Gastrocnemius medialis (tissue), 4 donors: ENCODE data around the gene MRC2. TPM values are rescaled to one million over a fixed set of nuclear protein-coding genes. Genes with fewer than 3 reads are reported as not detected.
"Not testable (repeated sequence)": the region's sequence is repeated elsewhere in the genome, so short reads cannot be mapped to it uniquely, and the experiment has no call there.

Source experiments
- ATAC-seq, 2 donors: fragments of 150-250 bp; one replicate each; pipeline ENCODE4 v1.9.1; 2016
- DNase-seq, 2 donors: peaks; one replicate each; pipeline ENCODE4 v3.0.0-alpha.2; 2019
- H3K27ac ChIP-seq, 4 donors: fragments of 200-600 bp; sonication (generic); 1 replicate in 1 of 4; 2 replicates in 3 of 4; pipeline ENCODE4 v1.5.1; 2016 to 2018; ENCODE audit warnings: mild to moderate bottlenecking in 2 of 4, moderate library complexity in 1 of 4
- H3K27me3 ChIP-seq, 3 donors: fragments of 200-600 bp; sonication (generic) in 2 of 3; 1 replicate in 1 of 3; 2 replicates in 2 of 3; pipeline versions ENCODE4 v1.5.1 to v1.6.0; 2016 to 2019; ENCODE audit warnings: mild to moderate bottlenecking in 1 of 3, moderate library complexity in 1 of 3
- H3K36me3 ChIP-seq, 2 donors: fragments of 200-600 bp; sonication (generic) in 1 of 2; one replicate each; pipeline ENCODE4 v1.5.1; 2017 to 2018
- H3K4me1 ChIP-seq, 2 donors: fragments of 200-600 bp; sonication (generic) in 1 of 2; one replicate each; pipeline ENCODE4 v1.5.1; 2016 to 2017; ENCODE audit warnings: mild to moderate bottlenecking in 2 of 2
- H3K4me3 ChIP-seq, 4 donors: fragments of 200-600 bp; sonication (generic) in 3 of 4; 1 replicate in 1 of 4; 2 replicates in 3 of 4; pipeline ENCODE4 v1.5.1; 2016 to 2019; ENCODE audit warnings: mild to moderate bottlenecking in 2 of 4
- H3K9me3 ChIP-seq, 3 donors: fragments of 200-600 bp; sonication (generic) in 2 of 3; 1 replicate in 1 of 3; 2 replicates in 2 of 3; pipeline ENCODE4 v1.5.1; 2016 to 2019
- CTCF ChIP-seq, 5 experiments: fragments of 450-650 bp in 3 of 5; fragments of 200-600 bp in 2 of 5; sonication (generic) in 2 of 5; IDR thresholded peaks in 4 of 5; conservative IDR thresholded peaks in 1 of 5; 1 replicate in 4 of 5; 2 replicates in 1 of 5; pipeline ENCODE4 v1.5.1; 2016 to 2019; ENCODE audit warnings: antibody characterized with exemption in 5 of 5, mild to moderate bottlenecking in 3 of 5, moderate library complexity in 3 of 5
- POLR2A ChIP-seq, 2 donors: fragments of 450-650 bp; IDR thresholded peaks; one replicate each; pipeline ENCODE4 v1.6.1; 2017; ENCODE audit warnings: antibody characterized with exemption in 2 of 2, mild to moderate bottlenecking in 2 of 2, moderate library complexity in 2 of 2
- in situ Hi-C, 4 donors: fragments of 200-750 bp; cut with MboI; loops; one replicate each; pipeline versions ENCODE4 v1.15.0 to v1.8.0; 2017; ENCODE audit warnings: low sequenced_read_pairs in 4 of 4
- intact Hi-C: fragments of 100-400 bp; cut with DNase I; formaldehyde crosslinking; loops from one replicate; pipeline ENCODE4 v1.15.1; 2023; ENCODE audit warnings: low total_unique reads
- total RNA-seq, 4 donors: library from RNA; depleted of rRNA; stranded (reverse); fragments of >200 nt; gene quantifications; one replicate each; pipeline versions ENCODE4 v1.1.0 to v1.2.3, GENCODE V29; 2016

MRC2 gene
- total RNA-seq, 4 donors from 2014 or later, result 4.8 to 15.0 (median 5.5) TPM

- in situ Hi-C loops, result loop anchor here in 1 of 4 donors (25.0 kb wide), 1 partner anchor 824 kb away; the partner anchor contains the start of gene KCNH6
- ATAC-seq, result no peak
- intact Hi-C loops, result no loop called here
Observed at GRCh38 chr17:62688398-62689160, 61.1 kb downstream of the MRC2 start.

GRCh38 chr17:62689441-62690167 is 62.1 kb downstream of the MRC2 start:
- H3K9me3 ChIP-seq, result no peaks in the 10 kb centered on the region
- no peak for DNase-seq
- no peak overlapping the region for H3K27ac ChIP-seq
- no peaks in the 10 kb centered on the region for H3K4me1 ChIP-seq
- in situ Hi-C loops, result loop anchor here in 2 of 4 donors (10.0 to 25.0 kb wide), 2 partner anchors 725 to 823 kb away; partner anchors contain the start of gene KCNH6 (in 1 of the 2)
- no peak for TF ChIP-seq POLR2A (IDR thresholded peaks at IDR 0.05)
- no peak for TF ChIP-seq CTCF (IDR thresholded peaks at IDR 0.05 in 4 of 5, conservative IDR thresholded peaks at IDR 0.05 in 1 of 5)
- no peaks in the 10 kb centered on the region for H3K27me3 ChIP-seq
- H3K4me3 ChIP-seq, result no peak overlapping the region
- ATAC-seq, result no peak
- intact Hi-C loops, result no loop called here
- no peaks in the 10 kb centered on the region for H3K36me3 ChIP-seq

More at GRCh38 chr17:62688398-62689160, 61.1 kb downstream of the MRC2 start:
- Histone ChIP-seq H3K27ac (no peak overlapping the region), H3K36me3 (no peaks in the 10 kb centered on the region), H3K27me3 (no peaks in the 10 kb centered on the region), H3K9me3 (no peaks in the 10 kb centered on the region), H3K4me3 (no peak overlapping the region), H3K4me1 (no peaks in the 10 kb centered on the region)
- DNase-seq, result no peak
- TF ChIP-seq POLR2A (IDR thresholded peaks at IDR 0.05), result no peak
- no peak for TF ChIP-seq CTCF (IDR thresholded peaks at IDR 0.05 in 4 of 5, conservative IDR thresholded peaks at IDR 0.05 in 1 of 5)

GRCh38 chr17:62690168-62690897 is 62.9 kb downstream of the MRC2 start:
- Histone ChIP-seq H3K4me1 (no peaks in the 10 kb centered on the region), H3K9me3 (no peaks in the 10 kb centered on the region), H3K27me3 (no peaks in the 10 kb centered on the region), H3K36me3 (no peaks in the 10 kb centered on the region), H3K27ac (no peak overlapping the region), H3K4me3 (no peak overlapping the region)
- TF ChIP-seq CTCF (IDR thresholded peaks at IDR 0.05 in 4 of 5, conservative IDR thresholded peaks at IDR 0.05 in 1 of 5) (no peak), POLR2A (IDR thresholded peaks at IDR 0.05) (no peak)
- no peak for DNase-seq
- in situ Hi-C loops, result loop anchor here in 2 of 4 donors (10.0 to 25.0 kb wide), 2 partner anchors 724 to 822 kb away; partner anchors contain the start of gene KCNH6 (in 1 of the 2)
- ATAC-seq, result no peak
- intact Hi-C loops, result no loop called here

- H3K27me3 ChIP-seq, DNase-seq, H3K4me3 ChIP-seq, H3K4me1 ChIP-seq, H3K9me3 ChIP-seq, H3K27ac ChIP-seq, H3K36me3 ChIP-seq, intact Hi-C loops, ATAC-seq: not testable (repeated sequence)
- in situ Hi-C loops, result loop anchor here in 2 of 4 donors (10.0 to 25.0 kb wide), 2 partner anchors 723 to 821 kb away; partner anchors contain the start of gene KCNH6 (in 1 of the 2)
Observed at GRCh38 chr17:62691589-62691915, 64.1 kb downstream of the MRC2 start.
